Measurements from ENCODE around the gene PTPRE. TPM values are rescaled to one million over a fixed set of nuclear protein-coding genes. Genes with fewer than 3 reads are reported as not detected.

Gene PTPRE
- total RNA-seq, 1 experiment from 2014 or later = 2.6 TPM

- DNase-seq (ENCODE audit: low read depth) = no peak
These were observed 153.7 kb downstream of the PTPRE start for GRCh38 chr10:128060341-128061250.

GRCh38 chr10:128061306-128062300, 154.7 kb downstream of the PTPRE start:
- no peak for DNase-seq (ENCODE audit: low read depth)

- no peak for DNase-seq (ENCODE audit: low read depth)
These were observed 155.5 kb downstream of the PTPRE start for GRCh38 chr10:128062331-128062880.

GRCh38 chr10:128062881-128063563, 156.1 kb downstream of the PTPRE start:
- DNase-seq (ENCODE audit: low read depth) = no peak

- DNase-seq (ENCODE audit: low read depth) = no peak
These were observed 156.8 kb downstream of the PTPRE start for GRCh38 chr10:128063736-128064107.

GRCh38 chr10:128064108-128064969, 157.4 kb downstream of the PTPRE start:
- DNase-seq (ENCODE audit: low read depth) = peak; percentile 71

GRCh38 chr10:128064970-128065580, 158.2 kb downstream of the PTPRE start:
- DNase-seq (ENCODE audit: low read depth) = no peak

GRCh38 chr10:128065881-128066534, 159.1 kb downstream of the PTPRE start:
- no peak for DNase-seq (ENCODE audit: low read depth)

- DNase-seq (ENCODE audit: low read depth) = no peak
These were observed 160.0 kb downstream of the PTPRE start for GRCh38 chr10:128066870-128067382.

GRCh38 chr10:128067691-128068397, 160.9 kb downstream of the PTPRE start:
- no peak for DNase-seq (ENCODE audit: low read depth)

GRCh38 chr10:128068398-128069285, 161.7 kb downstream of the PTPRE start:
- DNase-seq (ENCODE audit: low read depth) = no peak

- DNase-seq (ENCODE audit: low read depth) = peak; percentile 63
These were observed 162.6 kb downstream of the PTPRE start for GRCh38 chr10:128069351-128070051.

GRCh38 chr10:128070161-128070560, 163.3 kb downstream of the PTPRE start:
- DNase-seq (ENCODE audit: low read depth) = no peak

- DNase-seq (ENCODE audit: low read depth) = no peak
These were observed 164.0 kb downstream of the PTPRE start for GRCh38 chr10:128070721-128071416.

GRCh38 chr10:128071417-128071782, 164.5 kb downstream of the PTPRE start:
- no peak for DNase-seq (ENCODE audit: low read depth)

- no peak for DNase-seq (ENCODE audit: low read depth)
These were observed 165.1 kb downstream of the PTPRE start for GRCh38 chr10:128072046-128072445.
